Stimulated activated CD4-positive, alpha-beta T cell treated with anti-CD3 and anti-CD28 coated beads, Interleukin-1b, Interleukin-23, amount 100 ng/mL, for 1 hour (primary cell): ENCODE measurements around the gene SETD1B.
A peak's percentile ranks its signal among the peaks of the same experiment; 100 is the strongest.
"Not testable (repeated sequence)": the region's sequence is repeated elsewhere in the genome, so short reads cannot be mapped to it uniquely, and the experiment has no call there.

Experiments
- DNase-seq, 2 donors: peaks; one replicate each; pipeline ENCODE4 v3.0.0-alpha.2; 2020; ENCODE audit warnings: low read depth in 2 of 2

The SETD1B gene

DNA sequence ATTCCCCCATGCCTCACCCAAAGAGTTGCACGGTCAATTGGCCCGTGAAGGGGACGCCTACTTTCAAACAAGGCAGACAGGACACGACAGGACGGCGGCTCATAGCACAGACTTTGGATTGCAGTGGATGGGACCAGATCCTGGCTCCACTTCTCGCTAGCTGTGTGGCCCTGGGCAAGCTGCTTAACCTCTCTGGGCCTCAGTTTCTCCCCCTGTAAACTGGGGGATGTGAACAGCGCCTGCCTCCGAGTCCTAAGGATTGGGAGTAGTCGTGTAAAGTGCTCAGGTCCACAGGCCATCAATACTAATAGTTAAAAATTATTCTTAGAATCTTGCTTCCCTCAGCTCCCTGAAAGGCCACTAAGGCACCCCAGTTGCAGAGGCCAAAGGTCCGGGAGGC, 23.4 kb upstream of the SETD1B start:
- DNase-seq: no peak

DNA sequence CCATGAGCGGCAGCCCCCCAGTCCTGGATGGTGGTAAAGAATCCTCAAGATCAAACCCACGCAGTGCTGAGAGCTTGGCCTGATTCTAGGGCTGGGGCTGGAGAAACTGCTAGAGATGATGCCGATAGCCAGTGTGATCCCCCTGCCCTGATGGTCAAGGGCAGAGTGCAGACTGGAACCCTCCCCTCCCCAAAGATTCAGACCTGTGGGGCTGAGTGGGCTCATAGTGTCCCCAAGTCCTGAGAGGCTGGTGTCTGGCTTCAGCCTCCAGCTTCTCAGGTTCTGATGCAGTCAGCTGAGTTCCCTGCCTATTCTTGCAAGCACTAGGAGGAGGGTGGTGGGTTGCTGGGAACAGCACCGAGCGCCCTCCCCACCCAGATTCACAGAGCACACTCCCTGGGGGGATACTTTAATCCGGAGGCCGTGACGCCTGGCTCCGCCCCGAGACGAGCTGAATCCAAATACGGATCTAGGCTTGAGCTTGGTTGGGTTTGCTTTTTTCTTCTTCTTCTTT, 22.3 kb upstream of the SETD1B start:
- DNase-seq: no peak

- DNase-seq: no peak
Measured at GRCh38 chr12:121781998-121782979, 21.5 kb upstream of the SETD1B start.

GRCh38 chr12:121783766-121784165, 20.0 kb upstream of the SETD1B start:
- no peak for DNase-seq

DNA sequence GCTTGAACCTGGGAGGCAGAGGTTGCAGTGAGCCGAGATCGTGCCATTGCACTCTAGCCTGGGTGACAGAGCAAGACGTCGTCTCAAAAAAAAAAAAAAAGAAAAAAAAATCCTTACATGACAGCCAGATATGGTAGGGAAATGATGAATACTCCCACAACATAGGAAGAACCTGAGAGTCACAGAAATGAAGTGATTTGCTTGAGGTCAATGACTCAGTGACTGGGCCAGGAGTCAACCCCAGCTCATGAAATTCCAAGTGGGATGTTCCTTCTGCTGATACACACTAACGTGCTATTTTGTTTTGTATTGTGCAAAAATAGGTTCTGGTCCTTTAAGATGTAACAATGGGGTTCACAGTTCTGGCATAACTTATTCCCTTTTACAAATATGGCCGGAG, 19.3 kb upstream of the SETD1B start:
- no peak for DNase-seq

GRCh38 chr12:121786440-121786825, 17.4 kb upstream of the SETD1B start:
- no peak for DNase-seq

GRCh38 chr12:121787063-121788025, 16.5 kb upstream of the SETD1B start:
- no peak for DNase-seq

- no peak for DNase-seq
Measured at GRCh38 chr12:121788176-121788818, 15.5 kb upstream of the SETD1B start.

DNA sequence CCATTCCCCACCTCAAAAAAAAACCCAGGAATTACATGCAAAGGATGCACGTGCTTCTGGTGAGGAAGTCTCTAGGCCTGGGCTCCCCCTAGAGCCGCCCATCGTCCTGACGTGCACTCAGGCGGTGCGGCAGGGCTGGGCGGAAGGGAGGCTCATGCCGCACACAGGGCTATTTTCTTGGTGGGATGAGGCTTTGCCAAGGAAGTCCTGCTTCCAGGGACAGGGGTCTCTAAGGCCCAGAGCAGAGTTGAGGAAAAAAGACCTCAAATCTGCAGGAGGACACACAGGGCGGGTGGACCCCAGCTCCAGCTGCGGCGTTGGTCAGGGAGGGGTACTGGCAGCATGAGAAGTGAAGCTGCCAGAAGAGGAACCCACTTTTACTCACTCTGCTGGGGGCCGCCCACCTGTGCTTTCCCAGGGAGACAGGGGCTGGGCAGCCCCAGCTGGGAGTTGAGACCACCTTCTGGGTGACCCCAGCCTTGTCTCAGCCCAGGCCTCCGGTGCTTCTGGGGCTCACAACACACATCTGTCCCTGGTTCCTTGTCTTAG, 14.5 kb upstream of the SETD1B start:
- DNase-seq: no peak

DNA sequence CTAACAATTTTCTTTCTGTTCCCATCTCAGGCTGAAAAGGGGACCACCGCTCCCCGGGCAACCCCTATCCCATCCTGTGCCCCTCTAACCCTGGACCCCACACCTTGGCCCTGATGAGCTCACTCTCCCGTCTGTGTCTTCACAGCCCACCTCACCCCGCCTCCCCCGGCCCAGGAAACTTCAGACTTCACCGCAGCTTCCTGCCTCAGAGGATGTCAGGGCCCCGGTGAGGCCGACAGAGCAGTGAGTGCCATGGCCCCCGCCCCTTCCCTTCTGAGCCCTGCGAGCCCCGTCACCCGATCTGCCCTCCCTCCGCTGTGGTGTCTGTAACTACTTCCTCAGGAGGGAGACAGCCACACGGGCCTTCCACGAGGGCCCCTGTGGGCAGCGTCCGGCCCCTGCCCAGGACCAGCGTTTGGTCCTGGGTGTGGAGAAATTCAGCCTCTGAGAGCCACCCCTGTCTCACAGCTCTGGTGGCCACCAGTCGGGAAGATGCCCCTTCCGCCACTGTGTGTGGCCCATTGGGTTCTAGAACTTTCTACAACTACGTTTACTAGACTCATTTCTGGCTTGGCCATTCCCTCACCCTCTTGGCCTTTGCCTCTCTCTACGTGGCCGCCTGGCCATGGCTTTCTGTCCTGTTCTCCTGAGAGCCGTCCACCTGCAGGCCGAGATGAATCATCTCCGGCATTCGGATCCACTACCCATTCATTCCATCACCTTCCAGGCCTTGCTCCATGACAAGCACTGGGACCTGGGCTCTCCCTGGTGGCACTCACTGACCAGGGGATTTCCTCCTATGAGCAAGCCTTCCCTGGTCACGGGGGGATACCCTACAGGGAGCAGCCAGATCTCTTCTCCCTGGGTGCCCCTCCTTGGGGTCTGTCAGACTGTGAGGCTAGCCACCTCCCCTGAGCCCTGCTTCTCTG, 13.7 kb upstream of the SETD1B start:
- peak; percentile 86 to 90 for DNase-seq

GRCh38 chr12:121790785-121791184, 13.0 kb upstream of the SETD1B start:
- DNase-seq: not testable (repeated sequence)

DNA sequence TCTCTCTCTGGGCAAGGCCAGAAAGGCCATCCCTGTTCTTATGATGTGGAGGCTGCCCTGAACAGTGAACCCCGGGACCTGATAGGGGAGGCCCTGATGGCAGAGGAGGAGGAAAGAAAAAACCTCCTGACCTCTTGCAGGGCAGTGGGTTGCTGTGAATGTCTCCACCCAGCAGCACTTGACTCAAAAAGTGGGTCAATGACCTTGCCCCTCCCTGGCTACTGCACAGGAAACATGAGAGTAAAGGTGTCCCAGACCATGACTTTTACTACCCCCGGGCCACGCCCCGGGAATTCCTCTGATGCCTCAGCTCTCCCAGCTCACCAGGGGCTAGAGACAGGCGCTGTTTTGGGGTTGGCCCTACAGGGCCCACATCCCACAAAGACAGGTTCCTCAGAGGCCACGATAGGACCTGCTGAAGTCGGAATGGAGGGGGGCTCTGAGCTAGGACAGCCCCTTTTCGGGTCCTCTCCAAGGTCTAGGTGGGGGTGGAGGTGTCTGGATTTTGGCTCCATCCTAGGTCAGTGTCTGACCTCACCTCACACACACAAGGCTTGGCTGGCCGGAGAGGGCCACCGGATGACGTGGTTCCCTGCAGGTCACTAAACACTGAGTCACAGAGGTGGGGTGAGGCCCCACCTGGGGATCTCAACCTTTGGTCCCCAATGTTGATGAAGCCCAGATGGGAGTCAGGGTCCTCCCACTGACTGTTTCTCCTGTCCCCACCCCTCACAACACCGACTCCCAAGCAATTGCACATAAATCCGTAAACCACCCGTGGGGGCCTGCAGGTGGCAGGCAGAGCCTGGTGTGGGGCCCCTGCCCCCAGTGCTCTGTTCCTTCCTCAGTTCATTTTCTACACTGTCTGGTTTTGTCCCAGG, 11.9 kb upstream of the SETD1B start:
- no peak for DNase-seq

GRCh38 chr12:121792607-121793439, 11.0 kb upstream of the SETD1B start:
- DNase-seq: no peak

DNA sequence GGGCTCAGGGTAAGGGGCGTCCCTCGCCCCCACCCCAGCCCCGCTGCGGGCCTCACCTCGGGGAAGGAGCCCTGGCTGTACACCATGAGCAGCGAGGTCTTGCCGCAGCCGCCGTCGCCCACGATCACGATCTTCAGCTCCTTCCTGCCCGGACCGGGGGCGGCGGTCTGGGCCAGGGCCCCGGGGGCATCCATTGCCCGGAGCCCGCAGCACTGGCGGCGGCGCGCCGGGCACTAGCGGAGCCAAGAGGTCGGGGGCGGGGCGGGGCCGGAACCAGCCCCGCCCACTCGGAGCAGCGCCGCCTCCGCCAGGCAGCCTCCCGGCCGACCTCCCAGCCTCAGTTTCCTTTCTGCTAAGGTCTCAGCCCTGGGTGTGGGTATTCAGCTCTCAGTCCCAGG, 10.4 kb upstream of the SETD1B start, which contains the start of gene RHOF:
RHOF (minus strand) TSS at position 249 of the 398 bp plus-strand sequence; CDS start at position 194, 55 bp downstream.
- DNase-seq: no peak

DNA sequence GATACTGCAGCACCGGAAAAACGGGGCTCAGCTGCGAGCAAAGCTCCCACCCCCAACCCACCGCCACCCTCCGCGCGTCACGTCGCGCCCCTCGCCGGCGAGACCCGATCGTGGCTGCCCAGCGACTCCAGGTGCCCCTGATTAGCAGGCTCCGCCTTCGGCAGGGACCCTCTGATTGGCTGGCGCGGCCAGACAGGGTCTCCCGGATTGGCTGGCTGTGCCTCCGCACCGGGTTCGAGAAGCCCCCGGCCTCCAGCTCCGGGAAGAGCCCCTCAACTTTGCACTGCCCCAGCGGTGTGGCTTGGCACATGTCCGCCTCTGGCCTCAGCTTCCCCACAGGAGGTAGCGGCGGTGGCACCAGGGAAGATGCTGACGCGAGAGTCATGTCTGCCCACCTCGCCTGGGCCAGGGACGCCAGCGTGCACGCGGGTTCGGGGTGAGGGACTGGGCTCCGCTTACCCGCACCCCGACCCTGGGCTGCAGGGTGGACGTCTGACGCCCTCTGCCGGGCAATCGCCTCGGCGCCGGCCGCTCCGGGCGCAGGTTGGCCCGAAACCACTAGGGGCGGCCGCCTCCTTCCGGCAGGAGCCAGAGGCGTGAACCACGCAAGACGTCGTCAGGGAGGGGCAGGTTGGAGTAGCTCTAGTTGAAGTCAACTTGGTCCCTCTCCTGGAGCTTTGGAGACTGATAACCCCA, 9.8 kb upstream of the SETD1B start:
- DNase-seq: peak; percentile 89 to 91

GRCh38 chr12:121794534-121795033, 9.2 kb upstream of the SETD1B start:
- DNase-seq: no peak
